GM19397 (cell line): ENCODE results near the gene C10orf105.

Source experiments
- ATAC-seq: cut with Tn5 transposase; IDR thresholded peaks from one replicate; pipeline ENCODE4 v1.9.1; 2021; ENCODE audit warnings: mild to moderate bottlenecking, moderate library complexity; ENCODE audit not compliant: unreplicated experiment

Gene C10orf105

GRCh38 chr10:71719464-71720201, at the start of gene C10orf105:
Gene C10orf105, minus strand, starts transcription at chr10:71719778. Its CDS starts 3,441 bp downstream, at chr10:71716337.
- ATAC-seq = no peak

GRCh38 chr10:71767420-71768035, 48.0 kb upstream of the C10orf105 start:
- ATAC-seq = no peak

GRCh38 chr10:71766717-71767419, 47.3 kb upstream of the C10orf105 start:
- no peak for ATAC-seq

GRCh38 chr10:71765906-71766716, 46.5 kb upstream of the C10orf105 start:
- no peak for ATAC-seq

- no peak for ATAC-seq
Observed at GRCh38 chr10:71765176-71765904, 45.8 kb upstream of the C10orf105 start.

GRCh38 chr10:71763352-71764127, 44.0 kb upstream of the C10orf105 start:
- no peak for ATAC-seq

GRCh38 chr10:71762324-71762723, 42.7 kb upstream of the C10orf105 start:
- no peak for ATAC-seq

- no peak for ATAC-seq
Observed at GRCh38 chr10:71761541-71762113, 42.0 kb upstream of the C10orf105 start.

GRCh38 chr10:71761105-71761511, 41.5 kb upstream of the C10orf105 start:
- ATAC-seq = no peak

GRCh38 chr10:71757399-71757922, 37.9 kb upstream of the C10orf105 start:
- no peak for ATAC-seq

GRCh38 chr10:71756311-71757191, 37.0 kb upstream of the C10orf105 start:
- no peak for ATAC-seq

GRCh38 chr10:71755179-71755879, 35.8 kb upstream of the C10orf105 start:
- ATAC-seq = no peak

- no peak for ATAC-seq
Observed at GRCh38 chr10:71754562-71754961, 35.0 kb upstream of the C10orf105 start.

GRCh38 chr10:71753960-71754505, 34.5 kb upstream of the C10orf105 start:
- ATAC-seq = no peak

GRCh38 chr10:71753091-71753959, 33.7 kb upstream of the C10orf105 start:
- no peak for ATAC-seq
